WTC11 (cell line): ENCODE data around the gene PHACTR2. TPM values are rescaled to one million over a fixed set of nuclear protein-coding genes. Genes with fewer than 3 reads are reported as not detected.

ENCODE experiments used
- ATAC-seq: fragments of 200-7000 bp; cut with Tn5 transposase; 2 replicates; pipeline ENCODE4 v1.10.0; 2021; ENCODE audit warnings: mild to moderate bottlenecking, moderate library complexity
- CTCF ChIA-PET: fragments of 300-600 bp; sonication (Branson Sonifier 250); formaldehyde crosslinking; loops from one replicate; lab custom pipeline; 2021; ENCODE audit warnings: antibody characterized with exemption; lab: Charles Lee
- POLR2A ChIA-PET: fragments of 350-600 bp; sonication (Branson Sonifier 250); formaldehyde crosslinking; loops from one replicate; lab custom pipeline; 2021; ENCODE audit warnings: antibody characterized with exemption; lab: Charles Lee
- DNase-seq: peaks from one replicate; pipeline ENCODE4 v3.0.0; 2021; ENCODE audit warnings: low spot score
- H3K27ac Mint-ChIP-seq: 2 replicates; pipeline ENCODE4 v1.8.0; 2021; ENCODE audit warnings: mixed read lengths
- H3K27me3 Mint-ChIP-seq: 2 replicates; pipeline ENCODE4 v1.8.0; 2021; ENCODE audit warnings: low read depth, mild to moderate bottlenecking, moderate library complexity, mixed read lengths
- H3K36me3 Mint-ChIP-seq: 2 replicates; pipeline ENCODE4 v1.8.0; 2021; ENCODE audit warnings: mixed read lengths
- H3K4me1 Mint-ChIP-seq: 2 replicates; pipeline ENCODE4 v1.8.0; 2022; ENCODE audit warnings: mixed read lengths
- H3K4me3 Mint-ChIP-seq: 2 replicates; pipeline ENCODE4 v1.8.0; 2021; ENCODE audit warnings: mild to moderate bottlenecking, moderate library complexity, mixed read lengths
- H3K9me3 Mint-ChIP-seq: 2 replicates; pipeline ENCODE4 v1.8.0; 2021; ENCODE audit warnings: mixed read lengths
- AR ChIP-seq: fragments of 250-450 bp; sonication (Bioruptor Pico); IDR thresholded peaks from 2 replicates; pipeline ENCODE4 v1.9.0; 2021; ENCODE audit warnings: mild to moderate bottlenecking
- ATF1 ChIP-seq: sonication (generic); formaldehyde crosslinking; IDR thresholded peaks from 2 replicates; pipeline ENCODE4 v1.8.1; 2023; ENCODE audit warnings: mild to moderate bottlenecking, moderate library complexity, missing genetic modification reagents
- CBFB ChIP-seq: sonication (generic); formaldehyde crosslinking; IDR thresholded peaks from 2 replicates; pipeline ENCODE4 v1.8.1; 2022; ENCODE audit warnings: mild to moderate bottlenecking, low read depth, missing genetic modification reagents
- CREM ChIP-seq: sonication (generic); formaldehyde crosslinking; IDR thresholded peaks from 2 replicates; pipeline ENCODE4 v1.8.1; 2022; ENCODE audit warnings: mild to moderate bottlenecking, missing genetic modification reagents, moderate library complexity
- ETV6 ChIP-seq: sonication (generic); formaldehyde crosslinking; IDR thresholded peaks from 2 replicates; pipeline ENCODE4 v1.8.1; 2022; ENCODE audit warnings: mild to moderate bottlenecking, missing genetic modification reagents
- GRHL2 ChIP-seq: fragments of 250-450 bp; sonication (Bioruptor Pico); IDR thresholded peaks from 2 replicates; pipeline ENCODE4 v1.8.0; 2022; ENCODE audit warnings: mild to moderate bottlenecking, moderate library complexity; ENCODE audit not compliant: insufficient replicate concordance, severe bottlenecking
- MAX ChIP-seq: sonication (generic); formaldehyde crosslinking; IDR thresholded peaks from 2 replicates; pipeline ENCODE4 v1.8.0; 2022; ENCODE audit warnings: mild to moderate bottlenecking, missing genetic modification reagents
- NFE2L1 ChIP-seq: sonication (generic); formaldehyde crosslinking; IDR thresholded peaks from 2 replicates; pipeline ENCODE4 v1.8.1; 2023; ENCODE audit warnings: missing genetic modification reagents
- NFYB ChIP-seq: sonication (generic); formaldehyde crosslinking; conservative IDR thresholded peaks from 2 replicates; pipeline ENCODE4 v1.8.0; 2022; ENCODE audit warnings: low read depth, missing genetic modification reagents
- NR3C1 ChIP-seq: sonication (generic); formaldehyde crosslinking; conservative IDR thresholded peaks from 2 replicates; pipeline ENCODE4 v1.8.1; 2023; ENCODE audit warnings: low read depth, mild to moderate bottlenecking, missing genetic modification reagents
- TEAD4 ChIP-seq: sonication (generic); formaldehyde crosslinking; IDR thresholded peaks from 2 replicates; pipeline ENCODE4 v1.8.0; 2022; ENCODE audit warnings: mild to moderate bottlenecking, missing genetic modification reagents
- ZNF263 ChIP-seq: sonication (generic); formaldehyde crosslinking; IDR thresholded peaks from 2 replicates; pipeline ENCODE4 v1.8.1; 2022; ENCODE audit warnings: low read depth, mild to moderate bottlenecking, moderate library complexity, missing genetic modification reagents
- ZNF317 ChIP-seq: sonication (generic); formaldehyde crosslinking; IDR thresholded peaks from 2 replicates; pipeline ENCODE4 v1.8.1; 2023; ENCODE audit warnings: low read depth, mild to moderate bottlenecking, moderate library complexity, missing genetic modification reagents, borderline replicate concordance
- ZNF423 ChIP-seq: fragments of 250-450 bp; sonication (Bioruptor Pico); IDR thresholded peaks from 2 replicates; pipeline ENCODE4 v2.1.2; 2022; ENCODE audit warnings: mild to moderate bottlenecking, moderate library complexity
- ZNF512 ChIP-seq: sonication (generic); formaldehyde crosslinking; IDR thresholded peaks from 2 replicates; pipeline ENCODE4 v1.8.1; 2022; ENCODE audit warnings: missing genetic modification reagents, borderline replicate concordance
- ZNF671 ChIP-seq: fragments of 250-450 bp; sonication (Bioruptor Pico); IDR thresholded peaks from 2 replicates; pipeline ENCODE4 v1.8.0; 2021; ENCODE audit warnings: mild to moderate bottlenecking
- total RNA-seq: library from RNA; stranded (reverse); gene quantifications from 3 replicates; pipeline ENCODE4 v1.2.3, GENCODE V29; 2021
- TF ChIP-seq, protein P1 (sequence below): sonication (generic); formaldehyde crosslinking; IDR thresholded peaks from 2 replicates; pipeline ENCODE4 v1.8.1; 2023; ENCODE audit warnings: mild to moderate bottlenecking, missing genetic modification reagents, moderate library complexity
- TF ChIP-seq, protein P2 (sequence below): sonication (generic); formaldehyde crosslinking; IDR thresholded peaks from 2 replicates; pipeline ENCODE4 v1.8.0; 2023; ENCODE audit warnings: missing genetic modification reagents, mild to moderate bottlenecking, borderline replicate concordance
- TF ChIP-seq, protein P3 (sequence below): sonication (generic); formaldehyde crosslinking; IDR thresholded peaks from 2 replicates; pipeline ENCODE4 v1.8.1; 2022; ENCODE audit warnings: low read depth, missing genetic modification reagents, borderline replicate concordance
- TF ChIP-seq, protein P4 (sequence below): sonication (generic); formaldehyde crosslinking; IDR thresholded peaks from 2 replicates; pipeline ENCODE4 v1.8.0; 2022; ENCODE audit warnings: mild to moderate bottlenecking, missing genetic modification reagents

PHACTR2 gene
- total RNA-seq, 1 experiment from 2014 or later, result 90.5 TPM

GRCh38 chr6:143682805-143683204, 5.0 kb downstream of the PHACTR2 start:
- Mint-ChIP-seq H3K27ac (0 out of 2 replicates have a peak overlapping the region, but pooled peaks have one; percentile 33), H3K4me1 (peaks cover 55% of the 10 kb centered on the region)
- TF ChIP-seq, protein P1, sequence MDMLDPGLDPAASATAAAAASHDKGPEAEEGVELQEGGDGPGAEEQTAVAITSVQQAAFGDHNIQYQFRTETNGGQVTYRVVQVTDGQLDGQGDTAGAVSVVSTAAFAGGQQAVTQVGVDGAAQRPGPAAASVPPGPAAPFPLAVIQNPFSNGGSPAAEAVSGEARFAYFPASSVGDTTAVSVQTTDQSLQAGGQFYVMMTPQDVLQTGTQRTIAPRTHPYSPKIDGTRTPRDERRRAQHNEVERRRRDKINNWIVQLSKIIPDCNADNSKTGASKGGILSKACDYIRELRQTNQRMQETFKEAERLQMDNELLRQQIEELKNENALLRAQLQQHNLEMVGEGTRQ, result no peak
- TF ChIP-seq, protein P2, sequence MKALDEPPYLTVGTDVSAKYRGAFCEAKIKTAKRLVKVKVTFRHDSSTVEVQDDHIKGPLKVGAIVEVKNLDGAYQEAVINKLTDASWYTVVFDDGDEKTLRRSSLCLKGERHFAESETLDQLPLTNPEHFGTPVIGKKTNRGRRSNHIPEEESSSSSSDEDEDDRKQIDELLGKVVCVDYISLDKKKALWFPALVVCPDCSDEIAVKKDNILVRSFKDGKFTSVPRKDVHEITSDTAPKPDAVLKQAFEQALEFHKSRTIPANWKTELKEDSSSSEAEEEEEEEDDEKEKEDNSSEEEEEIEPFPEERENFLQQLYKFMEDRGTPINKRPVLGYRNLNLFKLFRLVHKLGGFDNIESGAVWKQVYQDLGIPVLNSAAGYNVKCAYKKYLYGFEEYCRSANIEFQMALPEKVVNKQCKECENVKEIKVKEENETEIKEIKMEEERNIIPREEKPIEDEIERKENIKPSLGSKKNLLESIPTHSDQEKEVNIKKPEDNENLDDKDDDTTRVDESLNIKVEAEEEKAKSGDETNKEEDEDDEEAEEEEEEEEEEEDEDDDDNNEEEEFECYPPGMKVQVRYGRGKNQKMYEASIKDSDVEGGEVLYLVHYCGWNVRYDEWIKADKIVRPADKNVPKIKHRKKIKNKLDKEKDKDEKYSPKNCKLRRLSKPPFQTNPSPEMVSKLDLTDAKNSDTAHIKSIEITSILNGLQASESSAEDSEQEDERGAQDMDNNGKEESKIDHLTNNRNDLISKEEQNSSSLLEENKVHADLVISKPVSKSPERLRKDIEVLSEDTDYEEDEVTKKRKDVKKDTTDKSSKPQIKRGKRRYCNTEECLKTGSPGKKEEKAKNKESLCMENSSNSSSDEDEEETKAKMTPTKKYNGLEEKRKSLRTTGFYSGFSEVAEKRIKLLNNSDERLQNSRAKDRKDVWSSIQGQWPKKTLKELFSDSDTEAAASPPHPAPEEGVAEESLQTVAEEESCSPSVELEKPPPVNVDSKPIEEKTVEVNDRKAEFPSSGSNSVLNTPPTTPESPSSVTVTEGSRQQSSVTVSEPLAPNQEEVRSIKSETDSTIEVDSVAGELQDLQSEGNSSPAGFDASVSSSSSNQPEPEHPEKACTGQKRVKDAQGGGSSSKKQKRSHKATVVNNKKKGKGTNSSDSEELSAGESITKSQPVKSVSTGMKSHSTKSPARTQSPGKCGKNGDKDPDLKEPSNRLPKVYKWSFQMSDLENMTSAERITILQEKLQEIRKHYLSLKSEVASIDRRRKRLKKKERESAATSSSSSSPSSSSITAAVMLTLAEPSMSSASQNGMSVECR (CRISPR knock-in tag), result no peak
- TF ChIP-seq NR3C1 (CRISPR knock-in tag) (no peak), NFYB (CRISPR knock-in tag) (no peak), TEAD4 (CRISPR knock-in tag) (no peak), ZNF263 (CRISPR knock-in tag) (no peak), ETV6 (no peak), AR (CRISPR knock-in tag) (no peak), ZNF512 (CRISPR knock-in tag) (no peak), MAX (CRISPR knock-in tag) (no peak), CREM (no peak), CBFB (no peak), ZNF671 (CRISPR knock-in tag) (no peak), ZNF423 (CRISPR knock-in tag) (no peak), ZNF317 (CRISPR knock-in tag) (no peak), ATF1 (CRISPR knock-in tag) (no peak), GRHL2 (CRISPR knock-in tag) (no peak), NFE2L1 (CRISPR knock-in tag) (no peak)
- TF ChIP-seq, protein P3, sequence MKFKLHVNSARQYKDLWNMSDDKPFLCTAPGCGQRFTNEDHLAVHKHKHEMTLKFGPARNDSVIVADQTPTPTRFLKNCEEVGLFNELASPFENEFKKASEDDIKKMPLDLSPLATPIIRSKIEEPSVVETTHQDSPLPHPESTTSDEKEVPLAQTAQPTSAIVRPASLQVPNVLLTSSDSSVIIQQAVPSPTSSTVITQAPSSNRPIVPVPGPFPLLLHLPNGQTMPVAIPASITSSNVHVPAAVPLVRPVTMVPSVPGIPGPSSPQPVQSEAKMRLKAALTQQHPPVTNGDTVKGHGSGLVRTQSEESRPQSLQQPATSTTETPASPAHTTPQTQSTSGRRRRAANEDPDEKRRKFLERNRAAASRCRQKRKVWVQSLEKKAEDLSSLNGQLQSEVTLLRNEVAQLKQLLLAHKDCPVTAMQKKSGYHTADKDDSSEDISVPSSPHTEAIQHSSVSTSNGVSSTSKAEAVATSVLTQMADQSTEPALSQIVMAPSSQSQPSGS (CRISPR knock-in tag), result no peak
- TF ChIP-seq, protein P4, sequence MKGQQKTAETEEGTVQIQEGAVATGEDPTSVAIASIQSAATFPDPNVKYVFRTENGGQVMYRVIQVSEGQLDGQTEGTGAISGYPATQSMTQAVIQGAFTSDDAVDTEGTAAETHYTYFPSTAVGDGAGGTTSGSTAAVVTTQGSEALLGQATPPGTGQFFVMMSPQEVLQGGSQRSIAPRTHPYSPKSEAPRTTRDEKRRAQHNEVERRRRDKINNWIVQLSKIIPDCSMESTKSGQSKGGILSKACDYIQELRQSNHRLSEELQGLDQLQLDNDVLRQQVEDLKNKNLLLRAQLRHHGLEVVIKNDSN, result no peak
- TF ChIP-seq, all 79 proteins: peak for 0
- ATAC-seq (no peak), DNase-seq (no peak)
- no peaks in the 10 kb centered on the region for H3K27me3 Mint-ChIP-seq
- H3K4me3 Mint-ChIP-seq, result no peak overlapping the region
- ChIA-PET CTCF (no interaction called here), POLR2A (no interaction called here)
- peaks cover 30% of the 10 kb centered on the region for H3K36me3 Mint-ChIP-seq
- peaks cover 20% of the 10 kb centered on the region for H3K9me3 Mint-ChIP-seq
